ENCODE data around the gene PAK1IP1.

DNA sequence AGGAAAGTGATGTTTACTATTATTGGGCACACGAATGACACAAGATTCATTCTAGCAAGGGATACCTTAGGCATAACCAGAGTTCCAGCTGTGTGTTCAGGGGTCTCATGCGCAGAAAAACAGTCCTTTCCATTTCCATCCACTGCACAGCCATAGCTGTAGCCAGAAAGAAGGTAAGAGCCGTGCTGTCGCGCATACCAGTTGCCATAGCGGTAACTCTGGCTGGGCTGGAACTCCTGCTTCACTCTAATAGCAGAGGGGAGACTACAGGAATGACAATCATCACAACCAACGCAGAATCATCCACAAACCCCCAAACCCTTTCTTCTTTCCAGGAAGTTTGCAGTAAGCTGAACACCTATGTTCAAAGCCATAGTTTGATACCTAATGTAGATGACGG lies 7.9 kb upstream of the PAK1IP1 start:
- TF ChIP-seq, protein P1, sequence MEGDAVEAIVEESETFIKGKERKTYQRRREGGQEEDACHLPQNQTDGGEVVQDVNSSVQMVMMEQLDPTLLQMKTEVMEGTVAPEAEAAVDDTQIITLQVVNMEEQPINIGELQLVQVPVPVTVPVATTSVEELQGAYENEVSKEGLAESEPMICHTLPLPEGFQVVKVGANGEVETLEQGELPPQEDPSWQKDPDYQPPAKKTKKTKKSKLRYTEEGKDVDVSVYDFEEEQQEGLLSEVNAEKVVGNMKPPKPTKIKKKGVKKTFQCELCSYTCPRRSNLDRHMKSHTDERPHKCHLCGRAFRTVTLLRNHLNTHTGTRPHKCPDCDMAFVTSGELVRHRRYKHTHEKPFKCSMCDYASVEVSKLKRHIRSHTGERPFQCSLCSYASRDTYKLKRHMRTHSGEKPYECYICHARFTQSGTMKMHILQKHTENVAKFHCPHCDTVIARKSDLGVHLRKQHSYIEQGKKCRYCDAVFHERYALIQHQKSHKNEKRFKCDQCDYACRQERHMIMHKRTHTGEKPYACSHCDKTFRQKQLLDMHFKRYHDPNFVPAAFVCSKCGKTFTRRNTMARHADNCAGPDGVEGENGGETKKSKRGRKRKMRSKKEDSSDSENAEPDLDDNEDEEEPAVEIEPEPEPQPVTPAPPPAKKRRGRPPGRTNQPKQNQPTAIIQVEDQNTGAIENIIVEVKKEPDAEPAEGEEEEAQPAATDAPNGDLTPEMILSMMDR (conservative IDR thresholded peaks at IDR 0.05; ENCODE audit: low read length) = no peak
- TF ChIP-seq EZH2phosphoT487 (IDR thresholded peaks at IDR 0.05; ENCODE audit: borderline replicate concordance) = no peak

Measured in Loucy (cell line).